BLaER1 (cell line): ENCODE results near the gene MALSU1.

Experiments
- H3K27ac ChIP-seq: shearing (Covaris generic); formaldehyde crosslinking; 2 replicates; pipeline ENCODE4 v1.8.1; 2022
- H3K27me3 ChIP-seq: shearing (Covaris generic); formaldehyde crosslinking; 2 replicates; pipeline ENCODE4 v1.8.1; 2022
- H3K36me3 ChIP-seq: shearing (Covaris generic); formaldehyde crosslinking; 2 replicates; pipeline ENCODE4 v1.8.1; 2022
- H3K4me1 ChIP-seq: shearing (Covaris generic); formaldehyde crosslinking; 2 replicates; pipeline ENCODE4 v1.8.1; 2022
- H3K4me2 ChIP-seq: shearing (Covaris generic); formaldehyde crosslinking; 2 replicates; pipeline ENCODE4 v1.8.1; 2022
- H3K4me3 ChIP-seq: shearing (Covaris generic); formaldehyde crosslinking; 2 replicates; pipeline ENCODE4 v1.8.1; 2022
- H3K9ac ChIP-seq: shearing (Covaris generic); formaldehyde crosslinking; 2 replicates; pipeline ENCODE4 v1.8.1; 2022
- H3K9me3 ChIP-seq: shearing (Covaris generic); formaldehyde crosslinking; 2 replicates; pipeline ENCODE4 v1.8.1; 2022
- H4K20me1 ChIP-seq: shearing (Covaris generic); formaldehyde crosslinking; 2 replicates; pipeline ENCODE4 v1.8.1; 2022
- Cebpa-rat ChIP-seq: shearing (Covaris generic); IDR thresholded peaks from 2 replicates; pipeline ENCODE4 v1.8.1; 2022

The MALSU1 gene

DNA sequence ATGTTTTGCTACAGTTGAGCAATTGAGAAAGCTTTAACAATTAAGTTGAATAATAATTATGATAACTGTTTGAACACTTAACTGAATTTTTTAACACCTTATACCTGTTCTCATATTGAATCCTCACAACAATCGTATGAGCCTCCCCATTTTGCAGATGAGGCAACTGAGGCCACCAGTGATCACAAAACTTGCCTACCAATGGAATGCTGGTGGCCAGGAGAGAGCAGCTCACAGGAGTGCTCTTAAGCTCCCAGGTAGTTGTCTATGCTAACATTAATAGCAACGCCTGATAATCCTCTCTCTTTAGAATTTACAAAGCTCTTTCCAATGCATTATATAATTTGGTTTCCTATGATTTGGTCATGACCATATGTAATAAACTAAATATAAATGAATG lies 31.0 kb upstream of the MALSU1 start:
- H3K27me3 ChIP-seq, result no peaks in the 10 kb centered on the region
- no peaks in the 10 kb centered on the region for H3K9me3 ChIP-seq
- H3K4me2 ChIP-seq, result no peak overlapping the region
- no peaks in the 10 kb centered on the region for H3K36me3 ChIP-seq
- no peaks in the 10 kb centered on the region for H4K20me1 ChIP-seq
- H3K9ac ChIP-seq, result no peak overlapping the region
- H3K4me3 ChIP-seq, result no peak overlapping the region
- peaks cover 20% of the 10 kb centered on the region for H3K4me1 ChIP-seq
- H3K27ac ChIP-seq, result no peak overlapping the region
- TF ChIP-seq Cebpa-rat, result no peak

GRCh38 chr7:23268746-23269145 lies 30.4 kb upstream of the MALSU1 start:
- Histone ChIP-seq H3K4me1 (peaks cover 24% of the 10 kb centered on the region), H3K36me3 (no peaks in the 10 kb centered on the region), H3K4me3 (no peak overlapping the region), H3K27ac (no peak overlapping the region), H3K27me3 (no peaks in the 10 kb centered on the region), H3K9me3 (no peaks in the 10 kb centered on the region), H3K9ac (no peak overlapping the region), H4K20me1 (no peaks in the 10 kb centered on the region), H3K4me2 (no peak overlapping the region)
- TF ChIP-seq Cebpa-rat, result no peak

DNA sequence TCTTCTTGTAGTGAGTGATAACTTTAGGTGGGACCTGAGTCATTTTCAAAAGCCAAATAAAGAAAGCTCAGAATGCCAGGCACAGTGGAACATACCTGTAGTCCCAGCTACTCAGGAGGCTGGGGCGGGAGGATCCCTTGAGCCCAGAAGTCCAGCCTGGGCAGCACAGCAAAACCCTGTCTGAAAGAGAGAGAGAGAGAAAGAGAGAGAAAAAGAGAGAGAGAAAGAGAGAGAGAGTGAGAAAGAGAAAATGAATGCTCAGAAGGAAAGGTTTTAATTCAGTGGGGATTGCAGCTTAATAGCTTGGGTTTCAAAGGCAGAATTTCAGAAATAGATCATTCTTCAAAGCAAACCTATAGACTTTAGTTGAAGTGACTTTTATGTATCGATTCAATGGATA lies 26.9 kb upstream of the MALSU1 start:
- Histone ChIP-seq H3K36me3 (no peaks in the 10 kb centered on the region), H3K9ac (no peak overlapping the region), H3K4me1 (peaks cover 14% of the 10 kb centered on the region; the same call in 1 of the 2 replicates), H3K9me3 (no peaks in the 10 kb centered on the region), H3K4me2 (no peak overlapping the region), H3K27me3 (no peaks in the 10 kb centered on the region), H3K4me3 (no peak overlapping the region), H3K27ac (no peak overlapping the region), H4K20me1 (no peaks in the 10 kb centered on the region)
- TF ChIP-seq Cebpa-rat, result no peak

GRCh38 chr7:23273141-23273599 lies 26.0 kb upstream of the MALSU1 start:
- H3K4me2 ChIP-seq, result peak overlapping the region; percentile 52
- H3K27me3 ChIP-seq, result no peaks in the 10 kb centered on the region
- H4K20me1 ChIP-seq, result no peaks in the 10 kb centered on the region
- no peak overlapping the region for H3K9ac ChIP-seq
- no peak overlapping the region for H3K4me3 ChIP-seq
- no peak overlapping the region for H3K27ac ChIP-seq
- no peak for TF ChIP-seq Cebpa-rat
- peaks cover 14% of the 10 kb centered on the region; the same call in 1 of the 2 replicates for H3K4me1 ChIP-seq
- no peaks in the 10 kb centered on the region for H3K9me3 ChIP-seq
- no peaks in the 10 kb centered on the region for H3K36me3 ChIP-seq

DNA sequence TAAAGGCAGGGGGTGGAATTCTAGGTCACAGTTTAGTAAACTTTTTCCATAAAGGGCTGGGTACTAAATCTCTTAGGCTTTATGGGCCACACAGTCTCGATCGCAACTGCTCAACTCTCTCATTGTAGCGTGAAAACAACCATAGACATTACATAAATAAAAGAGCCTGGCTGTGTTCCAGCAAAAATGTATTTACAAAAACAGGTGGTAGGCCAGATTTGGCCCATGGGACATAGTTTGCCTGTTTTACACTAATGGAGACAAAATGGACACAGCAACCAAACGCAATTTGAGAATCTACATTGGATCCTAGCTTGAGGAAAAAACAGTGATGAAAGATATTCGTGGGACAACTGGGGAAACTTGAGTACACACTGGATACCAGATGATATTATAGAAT lies 23.2 kb upstream of the MALSU1 start:
- H3K9ac ChIP-seq, result no peak overlapping the region
- peaks cover 9% of the 10 kb centered on the region; the same call in 1 of the 2 replicates for H3K4me1 ChIP-seq
- no peaks in the 10 kb centered on the region for H4K20me1 ChIP-seq
- H3K27me3 ChIP-seq, result no peaks in the 10 kb centered on the region
- no peaks in the 10 kb centered on the region for H3K36me3 ChIP-seq
- TF ChIP-seq Cebpa-rat, result no peak
- no peaks in the 10 kb centered on the region for H3K9me3 ChIP-seq
- no peak overlapping the region for H3K4me3 ChIP-seq
- no peak overlapping the region for H3K4me2 ChIP-seq
- no peak overlapping the region for H3K27ac ChIP-seq

GRCh38 chr7:23276376-23276775 lies 22.8 kb upstream of the MALSU1 start:
- no peak overlapping the region for H3K4me2 ChIP-seq

GRCh38 chr7:23276947-23277346 lies 22.2 kb upstream of the MALSU1 start:
- Histone ChIP-seq H3K4me3 (no peak overlapping the region), H3K36me3 (no peaks in the 10 kb centered on the region), H3K4me1 (peaks cover 9% of the 10 kb centered on the region; the same call in 1 of the 2 replicates), H3K27me3 (no peaks in the 10 kb centered on the region), H3K9ac (no peak overlapping the region), H3K4me2 (no peak overlapping the region), H3K27ac (no peak overlapping the region), H4K20me1 (no peaks in the 10 kb centered on the region), H3K9me3 (no peaks in the 10 kb centered on the region)
- no peak for TF ChIP-seq Cebpa-rat

More at GRCh38 chr7:23276376-23276775, 22.8 kb upstream of the MALSU1 start:
- Histone ChIP-seq H3K36me3 (no peaks in the 10 kb centered on the region), H3K27ac (no peak overlapping the region), H3K9ac (no peak overlapping the region), H3K4me1 (peaks cover 9% of the 10 kb centered on the region; the same call in 1 of the 2 replicates), H3K9me3 (no peaks in the 10 kb centered on the region), H3K4me3 (no peak overlapping the region), H4K20me1 (no peaks in the 10 kb centered on the region), H3K27me3 (no peaks in the 10 kb centered on the region)
- peak; percentile 77 for TF ChIP-seq Cebpa-rat

DNA sequence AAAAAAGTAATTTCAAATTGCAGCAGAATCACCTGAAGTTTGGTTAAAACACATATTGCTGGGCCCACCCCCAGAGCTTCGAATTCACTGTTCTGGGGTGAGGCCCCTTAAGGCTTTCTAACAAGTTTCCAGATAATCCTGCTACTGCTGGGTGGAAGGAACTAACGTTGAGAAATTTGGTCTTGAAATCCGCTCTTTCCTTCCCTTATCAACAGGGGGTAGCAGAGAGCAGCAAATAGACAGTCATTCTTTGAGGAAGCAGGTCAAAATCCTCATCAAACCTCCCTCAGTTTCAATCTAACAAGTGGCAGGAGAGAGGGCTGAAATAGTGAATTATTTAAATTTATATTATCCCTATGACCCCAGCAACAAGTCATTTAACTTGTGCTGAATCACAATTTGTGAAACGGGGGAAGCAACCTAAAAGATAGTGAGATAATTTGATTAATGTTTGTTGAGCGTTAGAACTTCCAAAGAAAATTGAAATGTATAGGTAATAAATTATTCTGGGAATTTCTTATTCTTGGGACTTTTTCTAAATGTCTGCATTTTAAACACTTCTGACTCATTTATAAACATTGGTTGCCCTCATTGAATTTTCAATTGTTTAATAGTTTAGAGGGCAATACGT lies 21.7 kb upstream of the MALSU1 start:
- H3K9me3 ChIP-seq, result no peaks in the 10 kb centered on the region
- H3K27me3 ChIP-seq, result no peaks in the 10 kb centered on the region
- H3K4me3 ChIP-seq, result no peak overlapping the region
- H3K4me1 ChIP-seq, result peaks cover 9% of the 10 kb centered on the region; the same call in 1 of the 2 replicates
- H3K36me3 ChIP-seq, result no peaks in the 10 kb centered on the region
- H3K9ac ChIP-seq, result no peak overlapping the region
- no peak overlapping the region for H3K27ac ChIP-seq
- no peak overlapping the region for H3K4me2 ChIP-seq
- no peak for TF ChIP-seq Cebpa-rat
- no peaks in the 10 kb centered on the region for H4K20me1 ChIP-seq

DNA sequence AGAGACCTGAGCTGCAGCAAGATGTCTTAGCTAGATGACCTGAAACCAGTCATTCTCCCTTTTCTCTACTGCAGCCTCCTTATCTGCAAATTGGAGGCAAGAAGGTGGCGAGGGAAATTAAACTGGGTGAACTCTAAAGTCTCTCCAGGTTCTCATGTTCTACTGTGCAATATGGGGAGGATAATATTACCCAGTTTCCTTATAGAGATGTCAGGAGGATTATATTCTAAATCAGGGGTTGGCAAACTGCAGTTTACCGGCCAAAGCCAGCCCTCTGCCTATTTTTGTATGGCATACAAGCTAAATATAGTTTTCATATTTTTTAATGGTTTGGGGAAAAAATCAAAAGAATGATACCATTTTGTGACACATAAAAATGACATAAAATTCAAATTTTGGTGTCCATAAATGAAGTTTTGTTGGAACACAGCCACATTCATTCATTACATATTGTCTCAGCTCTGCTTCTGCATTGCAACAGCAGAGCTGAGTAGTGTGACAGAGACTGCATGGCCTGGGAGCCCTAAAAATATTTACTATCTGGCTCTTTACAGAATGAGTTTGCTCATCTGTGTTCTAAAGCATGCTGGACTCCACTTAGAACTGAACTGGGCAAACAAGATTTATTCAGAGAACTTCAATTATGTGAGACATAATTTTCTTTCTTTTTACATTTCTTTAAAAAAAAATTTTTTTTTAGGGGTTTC lies 19.2 kb upstream of the MALSU1 start:
- no peaks in the 10 kb centered on the region for H3K27me3 ChIP-seq
- TF ChIP-seq Cebpa-rat, result no peak
- H3K4me2 ChIP-seq, result no peak overlapping the region
- H3K9me3 ChIP-seq, result no peaks in the 10 kb centered on the region
- H3K36me3 ChIP-seq, result no peaks in the 10 kb centered on the region
- H3K27ac ChIP-seq, result no peak overlapping the region
- H3K4me1 ChIP-seq, result no peaks in the 10 kb centered on the region
- no peaks in the 10 kb centered on the region for H4K20me1 ChIP-seq
- no peak overlapping the region for H3K4me3 ChIP-seq
- H3K9ac ChIP-seq, result no peak overlapping the region

GRCh38 chr7:23283086-23283485 lies 16.1 kb upstream of the MALSU1 start:
- Histone ChIP-seq H3K4me1 (peaks cover 7% of the 10 kb centered on the region), H3K9me3 (peaks cover 4% of the 10 kb centered on the region), H3K36me3 (no peaks in the 10 kb centered on the region), H4K20me1 (no peaks in the 10 kb centered on the region), H3K27ac (no peak overlapping the region), H3K4me3 (no peak overlapping the region), H3K9ac (no peak overlapping the region), H3K4me2 (no peak overlapping the region), H3K27me3 (no peaks in the 10 kb centered on the region)
- TF ChIP-seq Cebpa-rat, result no peak
